H1 (cell line): ENCODE data around the gene POU2F2. TPM values are rescaled to one million over a fixed set of nuclear protein-coding genes. Genes with fewer than 3 reads are reported as not detected.

Source experiments
- CTCF ChIA-PET: fragments of 300-600 bp; sonication (Branson Sonifier 250); formaldehyde crosslinking; loops from one replicate; lab custom pipeline; 2021; ENCODE audit not compliant: partially characterized antibody; lab: Charles Lee
- POLR2A ChIA-PET: fragments of 300-600 bp; sonication (Branson Sonifier 250); formaldehyde crosslinking; loops from one replicate; lab custom pipeline; 2021; ENCODE audit warnings: inconsistent platforms; ENCODE audit not compliant: partially characterized antibody; lab: Charles Lee
- DNase-seq, 2 experiments: peaks; one replicate each; pipeline versions ENCODE4 v3.0.0 to v3.0.0-alpha.2; 2010 to 2022; ENCODE audit warnings: low spot score in 2 of 2, low read depth in 1 of 2, mixed read lengths in 1 of 2
- FAIRE-seq: peaks from 2 replicates; lab custom pipeline; 2011; peaks lifted over from hg19 to GRCh38; lab: Jason Lieb, UNC
- H2AFZ ChIP-seq: 2 replicates; pipeline ENCODE4 v1.8.1; 2012; ENCODE audit warnings: low read length, inconsistent platforms
- H2AK5ac ChIP-seq: 2 replicates; pipeline ENCODE4 v1.6.1; 2013; ENCODE audit warnings: low read depth, low read length
- H2BK120ac ChIP-seq: replicated peaks from 2 replicates; pipeline ENCODE3; 2013; ENCODE audit warnings: low read depth, low read length, inconsistent platforms
- H2BK12ac ChIP-seq: 2 replicates; pipeline ENCODE4 v1.6.1; 2013; ENCODE audit warnings: low read depth, low read length
- H2BK15ac ChIP-seq: 2 replicates; pipeline ENCODE4 v1.6.1; 2013; ENCODE audit warnings: low read length
- H2BK20ac ChIP-seq: 2 replicates; pipeline ENCODE4 v1.6.1; 2013; ENCODE audit warnings: low read length
- H2BK5ac ChIP-seq: 2 replicates; pipeline ENCODE4 v1.6.1; 2013; ENCODE audit warnings: low read depth, low read length
- H3K14ac ChIP-seq: 2 replicates; pipeline ENCODE4 v1.6.1; 2013; ENCODE audit warnings: inconsistent platforms; ENCODE audit not compliant: insufficient read length
- H3K18ac ChIP-seq: 2 replicates; pipeline ENCODE4 v1.6.1; 2013; ENCODE audit warnings: low read length; ENCODE audit errors: extremely low read depth
- H3K23ac ChIP-seq: 2 replicates; pipeline ENCODE4 v1.6.1; 2013; ENCODE audit warnings: inconsistent platforms; ENCODE audit not compliant: insufficient read length
- H3K23me2 ChIP-seq: 2 replicates; pipeline ENCODE4 v1.6.1; 2013; ENCODE audit warnings: low read depth, low read length
- H3K27ac ChIP-seq: 2 replicates; pipeline ENCODE4 v1.6.1; 2011; ENCODE audit warnings: low read depth, low read length, inconsistent platforms
- H3K27me3 ChIP-seq, 4 experiments: replicated peaks in 1 of 4; 1 replicate in 1 of 4; 2 replicates in 3 of 4; pipeline versions ENCODE4 v1.6.1 to v1.8.1; 2011 to 2013; ENCODE audit warnings: low read length in 3 of 4, mild to moderate bottlenecking in 3 of 4, inconsistent platforms in 2 of 4, mixed read lengths in 2 of 4, moderate library complexity in 1 of 4; ENCODE audit not compliant: control insufficient read depth in 3 of 4, insufficient read depth in 3 of 4; ENCODE audit errors: extremely low read depth in 1 of 4
- H3K36me3 ChIP-seq, 4 experiments: 2 replicates each; pipeline versions ENCODE4 v1.6.1 to v1.8.1; 2011 to 2013; ENCODE audit warnings: mild to moderate bottlenecking in 4 of 4, low read length in 3 of 4, moderate library complexity in 2 of 4, control low read depth in 1 of 4, inconsistent platforms in 1 of 4; ENCODE audit not compliant: insufficient read depth in 4 of 4, control insufficient read depth in 2 of 4
- H3K4ac ChIP-seq: replicated peaks from 2 replicates; pipeline ENCODE3; 2013; ENCODE audit warnings: low read length, low read depth, mixed read lengths, inconsistent platforms; ENCODE audit not compliant: insufficient read length
- H3K4me1 ChIP-seq, 4 experiments: replicated peaks in 1 of 4; 1 replicate in 1 of 4; 2 replicates in 3 of 4; pipeline versions ENCODE4 v1.6.1 to v1.8.1; 2011 to 2013; ENCODE audit warnings: low read length in 3 of 4, inconsistent platforms in 2 of 4, mixed read lengths in 1 of 4; ENCODE audit not compliant: insufficient read depth in 4 of 4, control insufficient read depth in 3 of 4
- H3K4me2 ChIP-seq, 2 experiments: 2 replicates each; pipeline versions ENCODE4 v1.6.1 to v1.8.1; 2011 to 2013; ENCODE audit warnings: low read depth in 2 of 2, low read length in 2 of 2, control low read depth in 1 of 2, inconsistent platforms in 1 of 2, mild to moderate bottlenecking in 1 of 2; ENCODE audit not compliant: insufficient read depth in 1 of 2
- H3K4me3 ChIP-seq, 4 experiments: fragments of 200-600, 300-600 bp in 1 of 4; sonication (generic), shearing (Covaris generic), sonication (Bioruptor Twin) in 1 of 4; 2 replicates each; pipeline versions ENCODE4 v1.5.1 to v1.8.1; 2011 to 2016; ENCODE audit warnings: low read length in 4 of 4, low read depth in 3 of 4, control low read depth in 2 of 4, inconsistent platforms in 2 of 4, mild to moderate bottlenecking in 2 of 4, mixed read lengths in 1 of 4, moderate library complexity in 1 of 4; ENCODE audit not compliant: insufficient read depth in 2 of 4; ENCODE audit errors: extremely low read depth in 1 of 4
- H3K56ac ChIP-seq: replicated peaks from 2 replicates; pipeline ENCODE3; 2013; ENCODE audit warnings: low read depth, mild to moderate bottlenecking, mixed read lengths, low read length, inconsistent platforms; ENCODE audit not compliant: insufficient read length
- H3K79me1 ChIP-seq: 2 replicates; pipeline ENCODE4 v1.6.1; 2013; ENCODE audit warnings: low read depth, low read length, control low read depth
- H3K79me2 ChIP-seq, 2 experiments: 2 replicates each; pipeline versions ENCODE4 v1.6.1 to v1.8.1; 2012 to 2013; ENCODE audit warnings: low read length in 2 of 2, mild to moderate bottlenecking in 2 of 2, inconsistent platforms in 1 of 2; ENCODE audit not compliant: insufficient read depth in 2 of 2, control insufficient read depth in 1 of 2
- H3K9ac ChIP-seq, 4 experiments: replicated peaks in 1 of 4; 1 replicate in 1 of 4; 2 replicates in 3 of 4; pipeline versions ENCODE4 v1.6.1 to v1.8.1; 2011 to 2013; ENCODE audit warnings: low read depth in 3 of 4, low read length in 3 of 4, control low read depth in 2 of 4, mild to moderate bottlenecking in 2 of 4, moderate library complexity in 2 of 4, inconsistent platforms in 1 of 4; ENCODE audit errors: extremely low read depth in 1 of 4
- H3K9me3 ChIP-seq, 2 experiments: 2 replicates each; pipeline versions ENCODE4 v1.6.1 to v1.8.1; 2012 to 2013; ENCODE audit warnings: mild to moderate bottlenecking in 2 of 2, moderate library complexity in 2 of 2, control low read depth in 1 of 2, inconsistent platforms in 1 of 2, low read depth in 1 of 2, low read length in 1 of 2, mixed read lengths in 1 of 2; ENCODE audit not compliant: insufficient read depth in 2 of 2
- H4K20me1 ChIP-seq, 2 experiments: replicated peaks in 1 of 2; 2 replicates each; pipeline versions ENCODE3 to v1.8.1; 2011 to 2013; ENCODE audit warnings: inconsistent platforms in 2 of 2, low read length in 2 of 2, mild to moderate bottlenecking in 1 of 2; ENCODE audit not compliant: insufficient read depth in 2 of 2, control insufficient read depth in 1 of 2
- H4K5ac ChIP-seq: 2 replicates; pipeline ENCODE4 v1.6.1; 2013; ENCODE audit warnings: low read length, low read depth, mixed read lengths, inconsistent platforms; ENCODE audit not compliant: insufficient read length
- H4K8ac ChIP-seq: 2 replicates; pipeline ENCODE4 v1.8.0; 2013; ENCODE audit warnings: mild to moderate bottlenecking, moderate library complexity, low read length, inconsistent platforms; ENCODE audit not compliant: insufficient read depth; ENCODE audit errors: extremely low read depth
- H4K91ac ChIP-seq: replicated peaks from 2 replicates; pipeline ENCODE3; 2013; ENCODE audit warnings: low read length, mixed read lengths, inconsistent platforms; ENCODE audit not compliant: insufficient read length
- ASH2L ChIP-seq: fragments of 200-600, 300-600 bp; sonication (generic); IDR thresholded peaks from one replicate; pipeline ENCODE4 v1.7.1; 2017; ENCODE audit warnings: low read length
- CBX8 ChIP-seq: fragments of 300-800, 300-1000 bp; sonication (generic); IDR thresholded peaks from 2 replicates; pipeline ENCODE4 v1.7.1; 2016; ENCODE audit warnings: low read depth, low read length, borderline replicate concordance
- CEBPB ChIP-seq: IDR thresholded peaks from 2 replicates; pipeline ENCODE4 v1.6.1; 2012; ENCODE audit warnings: low read depth, low read length
- CHD1 ChIP-seq: IDR thresholded peaks from 2 replicates; pipeline ENCODE4 v1.6.1; 2012; ENCODE audit warnings: low read depth, low read length, improper control_type of control experiment
- EP300 ChIP-seq, 2 experiments: IDR thresholded peaks; 1 replicate in 1 of 2; 2 replicates in 1 of 2; pipeline ENCODE4 v1.6.1; 2011 to 2012; ENCODE audit warnings: low read depth in 2 of 2, low read length in 2 of 2, mild to moderate bottlenecking in 2 of 2, borderline replicate concordance in 1 of 2, inconsistent platforms in 1 of 2, moderate library complexity in 1 of 2
- JUN ChIP-seq: IDR thresholded peaks from 2 replicates; pipeline ENCODE4 v1.6.1; 2011; ENCODE audit warnings: low read depth, mild to moderate bottlenecking, improper control_type of control experiment, low read length
- RNF2 ChIP-seq: fragments of 200-900, 300-1000 bp; sonication (generic); IDR thresholded peaks from 2 replicates; pipeline ENCODE4 v1.7.1; 2016; ENCODE audit warnings: borderline replicate concordance, low read depth, mild to moderate bottlenecking, antibody characterized with exemption, low read length; ENCODE audit not compliant: poor library complexity, severe bottlenecking; ENCODE audit errors: missing control alignments
- SAP30 ChIP-seq: fragments of 300-600 bp; sonication (generic); IDR thresholded peaks from 2 replicates; pipeline ENCODE4 v1.7.1; 2012; ENCODE audit warnings: low read length, moderate library complexity, mild to moderate bottlenecking, inconsistent platforms; ENCODE audit not compliant: insufficient read depth, insufficient replicate concordance
- SIX5 ChIP-seq: IDR thresholded peaks from 2 replicates; pipeline ENCODE4 v1.6.1; 2011; ENCODE audit warnings: mild to moderate bottlenecking, low read depth, low read length
- TAF7 ChIP-seq: optimal IDR thresholded peaks from 2 replicates; pipeline ENCODE3; 2011; ENCODE audit warnings: low read depth, mild to moderate bottlenecking, inconsistent platforms, low read length, moderate library complexity, borderline replicate concordance
- USF2 ChIP-seq: IDR thresholded peaks from 2 replicates; pipeline ENCODE4 v1.6.1; 2011; ENCODE audit warnings: low read length, improper control_type of control experiment
- YY1 ChIP-seq: IDR thresholded peaks from 2 replicates; pipeline ENCODE4 v1.6.1; 2011; ENCODE audit warnings: low read depth, mild to moderate bottlenecking, low read length
- WGBS, 2 experiments: shearing (Covaris generic) in 1 of 2; methylation state at CpG; one replicate each; pipeline versions ENCODE4 v1.1.6 to v1.1.7; 2013 to 2015; ENCODE audit warnings: low lambda C conversion rate in 2 of 2, mixed read lengths in 2 of 2, inconsistent platforms in 1 of 2, low coverage in 1 of 2, missing lambda C conversion rate in 1 of 2; ENCODE audit not compliant: insufficient replicate concordance in 2 of 2, insufficient coverage in 1 of 2, insufficient read length in 1 of 2; ENCODE audit errors: extremely low coverage in 1 of 2, missing lambda C conversion rate in 1 of 2; 5-methylcytosine and 5-hydroxymethylcytosine counted together
- polyA plus RNA-seq, 7 experiments: library from polyadenylated mRNA; depleted of rRNA in 3 of 7; stranded (reverse) in 5 of 7; unstranded in 2 of 7; fragments of >200 nt in 5 of 7; fragments of 200-250 nt in 2 of 7; gene quantifications; 1 replicate in 5 of 7; 2 replicates in 1 of 7; 4 replicates in 1 of 7; pipeline versions ENCODE4 v1.2.1 to v1.2.3, GENCODE V29; 2011 to 2013; ENCODE audit warnings: missing spikeins in 2 of 7, mixed read lengths in 2 of 7
- total RNA-seq: library from RNA; stranded (reverse); fragmentation: NEBNext Ultra II Directional; extraction: Animal tissue kit (Norgen Biotek cat#: 25700); gene quantifications from 2 replicates; pipeline ENCODE4 v1.2.1, GENCODE V29; 2021

Gene POU2F2
- total and polyA plus RNA-seq, 2 of the 8 experiments (the other 6 are each of a cell fraction or from before 2014, with no cell fraction given), result 5.0 to 6.1 TPM

GRCh38 chr19:42155796-42156195, 23.6 kb upstream of the POU2F2 start:
- Histone ChIP-seq H3K79me2 (no peaks in the 10 kb centered on the region), H2AK5ac (no peak overlapping the region), H3K14ac (no peak overlapping the region), H4K91ac (no peak overlapping the region), H2BK12ac (no peak overlapping the region), H2BK5ac (no peak overlapping the region), H3K4ac (no peak overlapping the region), H3K36me3 (no peaks in the 10 kb centered on the region), H2BK20ac (no peak overlapping the region), H3K23ac (no peak overlapping the region), H3K9ac (peak overlapping the region in 1 of 4 experiments; percentile 14; a peak in 1 of 7 replicates), H4K5ac (no peak overlapping the region), H3K79me1 (no peaks in the 10 kb centered on the region), H3K4me1 (peaks cover 0 to 29% (median 15%) of the 10 kb centered on the region in 4 experiments; a peak in 6 of 7 replicates), H2BK120ac (no peak overlapping the region), H2AFZ (peak overlapping the region; percentile 45; the same call in 1 of the 2 replicates), H3K56ac (no peak overlapping the region), H4K8ac (no peak overlapping the region), H2BK15ac (no peak overlapping the region), H3K27me3 (peaks cover 0 to 11% (median 7%) of the 10 kb centered on the region in 4 experiments; a peak in 4 of 7 replicates), H4K20me1 (no peaks in the 10 kb centered on the region), H3K23me2 (no peaks in the 10 kb centered on the region; the same call in 1 of the 2 replicates), H3K18ac (no peak overlapping the region), H3K27ac (no peak overlapping the region), H3K9me3 (no peaks in the 10 kb centered on the region), H3K4me3 (no peak overlapping the region; a peak in 1 of 8 replicates), H3K4me2 (peak overlapping the region; percentile 34 to 36; a peak in 3 of 4 replicates)
- FAIRE-seq (no peak), DNase-seq (no peak)
- ChIA-PET CTCF (interaction anchor here (0.8 to 1.7 kb wide), 7 partner anchors 12 to 47 kb away, joined by 3 to 11 read pairs (median 4); no protein-coding TSS in a partner anchor), POLR2A (interaction anchor here (0.6 to 2.0 kb wide), 4 partner anchors 11 to 23 kb away, joined by 3 to 6 read pairs (median 4); partner anchors contain the start of gene POU2F2)
- WGBS, 2 experiments, result 64% methylated on average over 6 of the region's 10 CpGs; no CpG with 5 or more reads in 1 of the 2 experiments
- TF ChIP-seq JUN (no peak), YY1 (no peak), RNF2 (no peak), ASH2L (no peak), TAF7 (no peak), SAP30 (no peak), USF2 (no peak), SIX5 (no peak), CHD1 (no peak), CBX8 (no peak), CEBPB (no peak), EP300 (IDR thresholded peaks at IDR 0.05; ENCODE audit: borderline replicate concordance in 1 of 2, low read depth in 2 of 2, low read length in 2 of 2) (no peak)
